ENCODE data around the gene RAB27A.
A peak's percentile ranks its signal among the peaks of the same experiment; 100 is the strongest.
"Not testable (repeated sequence)": the region's sequence is repeated elsewhere in the genome, so short reads cannot be mapped to it uniquely, and the experiment has no call there.

Gene RAB27A

GRCh38 chr15:55320238-55320550 is 30.6 kb upstream of the RAB27A start:
- no peak for TF ChIP-seq CTCF (IDR thresholded peaks at IDR 0.05; ENCODE audit: low read depth, low read length)
- DNase-seq (ENCODE audit: extremely low read depth, low read depth): no peak

GRCh38 chr15:55319537-55320237 is 30.1 kb upstream of the RAB27A start:
- TF ChIP-seq CTCF (IDR thresholded peaks at IDR 0.05; ENCODE audit: low read depth, low read length): no peak
- DNase-seq (ENCODE audit: extremely low read depth, low read depth): peak; percentile 4

GRCh38 chr15:55318588-55319494 is 29.2 kb upstream of the RAB27A start, which contains the start of the genes PIGB and PIGBOS1:
PIGB (plus strand) TSS chr15:55319222; CDS start chr15:55319251, 29 bp downstream.
PIGBOS1 (minus strand) TSS chr15:55319123; CDS start chr15:55317792, 1,331 bp downstream.
- DNase-seq (ENCODE audit: extremely low read depth, low read depth): peak; percentile 66
- no peak; the same call in none of the 2 replicates for TF ChIP-seq CTCF (IDR thresholded peaks at IDR 0.05; ENCODE audit: low read depth, low read length)

GRCh38 chr15:55302801-55303200 is 13.2 kb upstream of the RAB27A start:
- DNase-seq (ENCODE audit: extremely low read depth, low read depth): not testable (repeated sequence)

- no peak for DNase-seq (ENCODE audit: extremely low read depth, low read depth)
- no peak for TF ChIP-seq CTCF (IDR thresholded peaks at IDR 0.05; ENCODE audit: low read depth, low read length)
Observed at GRCh38 chr15:55297315-55297714, 7.7 kb upstream of the RAB27A start.

GRCh38 chr15:55290528-55291057 is 980 bp upstream of the RAB27A start:
- peak; percentile 95 for TF ChIP-seq CTCF (IDR thresholded peaks at IDR 0.05; ENCODE audit: low read depth, low read length)

GRCh38 chr15:55289011-55289745 is 435 bp downstream of the RAB27A start:
- no peak for DNase-seq (ENCODE audit: extremely low read depth, low read depth)
- no peak for TF ChIP-seq CTCF (IDR thresholded peaks at IDR 0.05; ENCODE audit: low read depth, low read length)

More at GRCh38 chr15:55290528-55291057, 980 bp upstream of the RAB27A start:
- DNase-seq (ENCODE audit: extremely low read depth, low read depth): peak; percentile 42
